CD8-positive, alpha-beta memory T cell (primary cell): ENCODE results near the gene SELL. TPM values are rescaled to one million over a fixed set of nuclear protein-coding genes. Genes with fewer than 3 reads are reported as not detected.
"Not testable (repeated sequence)": the region's sequence is repeated elsewhere in the genome, so short reads cannot be mapped to it uniquely, and the experiment has no call there.

Experiments used
- CTCF ChIA-PET: fragments of 350-600 bp; sonication (Branson Sonifier 250); formaldehyde crosslinking; loops from one replicate; lab custom pipeline; 2021; ENCODE audit warnings: antibody characterized with exemption; lab: Charles Lee
- POLR2A ChIA-PET: fragments of 350-600 bp; sonication (Branson Sonifier 250); formaldehyde crosslinking; loops from one replicate; lab custom pipeline; 2021; ENCODE audit warnings: antibody characterized with exemption; lab: Charles Lee
- DNase-seq, 5 donors: peaks; one replicate each; pipeline versions ENCODE4 v3.0.0 to v3.0.0-alpha.2; 2020 to 2022; ENCODE audit warnings: mixed read lengths in 1 of 5
- H3K27ac ChIP-seq: one replicate; pipeline ENCODE4 v1.7.0; 2013; ENCODE audit warnings: low read depth, mild to moderate bottlenecking, low read length, moderate library complexity
- H3K27me3 ChIP-seq: 2 replicates; pipeline ENCODE4 v1.7.0; 2013; ENCODE audit warnings: low read length, mild to moderate bottlenecking; ENCODE audit not compliant: insufficient read depth, poor library complexity, severe bottlenecking
- H3K36me3 ChIP-seq: 2 replicates; pipeline ENCODE4 v1.7.0; 2013; ENCODE audit warnings: mild to moderate bottlenecking, low read length, moderate library complexity; ENCODE audit not compliant: insufficient read depth
- H3K4me1 ChIP-seq: 2 replicates; pipeline ENCODE4 v1.7.0; 2013; ENCODE audit warnings: mild to moderate bottlenecking, low read length, moderate library complexity; ENCODE audit not compliant: insufficient read depth
- H3K4me3 ChIP-seq: 2 replicates; pipeline ENCODE4 v1.7.0; 2013; ENCODE audit warnings: mild to moderate bottlenecking, low read length
- H3K9me3 ChIP-seq: 2 replicates; pipeline ENCODE4 v1.7.0; 2013; ENCODE audit warnings: mild to moderate bottlenecking, low read length
- H3K27ac Mint-ChIP-seq, 8 donors: one replicate each; pipeline ENCODE4 v1.8.0; 2020 to 2021; ENCODE audit warnings: mixed read lengths in 8 of 8, mild to moderate bottlenecking in 6 of 8, inconsistent platforms in 3 of 8, moderate library complexity in 3 of 8
- H3K27me3 Mint-ChIP-seq, 2 donors: one replicate each; pipeline ENCODE4 v1.8.0; 2020 to 2021; ENCODE audit warnings: mixed read lengths in 2 of 2, mild to moderate bottlenecking in 1 of 2, moderate library complexity in 1 of 2
- H3K36me3 Mint-ChIP-seq, 3 donors: one replicate each; pipeline ENCODE4 v1.8.0; 2020 to 2021; ENCODE audit warnings: mixed read lengths in 3 of 3, inconsistent platforms in 1 of 3, mild to moderate bottlenecking in 1 of 3
- H3K4me1 Mint-ChIP-seq, 3 donors: one replicate each; pipeline ENCODE4 v1.8.0; 2020 to 2021; ENCODE audit warnings: mixed read lengths in 3 of 3, inconsistent platforms in 1 of 3, mild to moderate bottlenecking in 1 of 3
- H3K4me3 Mint-ChIP-seq, 7 donors: one replicate each; pipeline ENCODE4 v1.8.0; 2020 to 2021; ENCODE audit warnings: mixed read lengths in 7 of 7, mild to moderate bottlenecking in 6 of 7, moderate library complexity in 4 of 7, inconsistent platforms in 2 of 7
- H3K9me3 Mint-ChIP-seq, 5 donors: one replicate each; pipeline ENCODE4 v1.8.0; 2020 to 2022; ENCODE audit warnings: mixed read lengths in 5 of 5, mild to moderate bottlenecking in 3 of 5, moderate library complexity in 2 of 5, inconsistent platforms in 1 of 5
- polyA plus RNA-seq: library from polyadenylated mRNA; unstranded; fragments of 300-500 nt; fragmentation: Illumina TruSeq; gene quantifications from one replicate; pipeline ENCODE4 v1.2.3, GENCODE V29; 2021
- total RNA-seq, 2 experiments: library from RNA; stranded (reverse); gene quantifications; one replicate each; pipeline ENCODE4 v1.2.3, GENCODE V29; 2021

SELL gene
- total and polyA plus RNA-seq, 3 experiments from 2014 or later, result 48.2 to 871 (median 48.5) TPM

DNA sequence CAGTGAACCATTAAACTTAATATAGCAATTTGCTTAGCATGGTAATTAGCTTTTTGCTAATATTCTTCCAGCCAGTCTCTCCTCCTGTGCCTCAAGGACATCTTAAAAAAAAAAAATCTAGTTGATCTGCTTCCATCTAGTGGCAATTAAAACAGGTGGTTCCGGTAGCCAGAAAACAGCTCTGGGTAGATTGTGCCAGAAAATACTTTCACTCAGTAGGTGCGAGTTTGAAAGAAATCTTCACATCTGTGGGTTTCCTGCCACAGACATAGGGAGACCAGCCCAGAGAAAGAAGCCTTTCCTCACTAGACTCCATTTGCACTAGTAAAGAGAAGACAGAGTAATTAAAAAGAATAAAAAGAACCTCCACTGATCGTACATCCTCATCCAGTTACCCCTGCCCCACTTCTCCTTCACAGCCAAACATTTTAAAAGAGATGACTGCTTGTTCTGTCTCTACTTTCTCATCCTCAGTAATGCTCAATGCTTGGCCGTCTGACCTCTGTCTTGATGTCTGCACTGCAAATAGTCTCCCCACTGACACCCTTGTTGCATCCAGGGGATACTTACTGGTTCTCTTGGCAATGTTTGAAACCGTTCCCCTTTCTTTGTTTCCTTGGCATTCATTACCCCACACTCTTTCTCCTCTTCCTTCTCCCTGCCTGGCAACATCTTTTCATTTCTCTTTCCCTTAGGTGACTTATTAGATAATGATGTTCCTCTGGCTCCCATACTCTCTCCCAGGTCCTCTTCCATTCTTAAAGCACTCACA, 16.9 kb downstream of the SELL start:
- POLR2A ChIA-PET, result interaction anchor here (0.6 to 2.4 kb wide), 3 partner anchors 89 to 107 kb away, joined by 3 to 9 read pairs (median 8); no protein-coding TSS in a partner anchor
- H3K27ac Mint-ChIP-seq, result peak overlapping the region; percentile 69 to 98 (median 86)
- Histone ChIP-seq H3K9me3 (no peaks in the 10 kb centered on the region), H3K4me1 (peaks cover 99% of the 10 kb centered on the region), H3K27me3 (no peaks in the 10 kb centered on the region), H3K4me3 (peak overlapping the region; percentile 33), H3K36me3 (peaks cover 23% of the 10 kb centered on the region), H3K27ac (no peak overlapping the region)
- H3K4me1 Mint-ChIP-seq, result peaks cover 72 to 92% (median 73%) of the 10 kb centered on the region in 3 donors
- H3K27me3 Mint-ChIP-seq, result no peaks in the 10 kb centered on the region
- no peaks in the 10 kb centered on the region for H3K9me3 Mint-ChIP-seq
- H3K4me3 Mint-ChIP-seq, result peak overlapping the region; percentile 53 to 76 (median 69)
- CTCF ChIA-PET, result interaction anchor here (0.7 to 4.7 kb wide), 11 partner anchors 8 to 143 kb away, joined by 3 to 42 read pairs (median 5); partner anchors contain the start of gene F5
- DNase-seq, result peak in 4 of 5 donors; percentile 16 to 78 (median 70)
- peaks cover under 1 to 33% (median 29%) of the 10 kb centered on the region in 3 donors for H3K36me3 Mint-ChIP-seq

DNA sequence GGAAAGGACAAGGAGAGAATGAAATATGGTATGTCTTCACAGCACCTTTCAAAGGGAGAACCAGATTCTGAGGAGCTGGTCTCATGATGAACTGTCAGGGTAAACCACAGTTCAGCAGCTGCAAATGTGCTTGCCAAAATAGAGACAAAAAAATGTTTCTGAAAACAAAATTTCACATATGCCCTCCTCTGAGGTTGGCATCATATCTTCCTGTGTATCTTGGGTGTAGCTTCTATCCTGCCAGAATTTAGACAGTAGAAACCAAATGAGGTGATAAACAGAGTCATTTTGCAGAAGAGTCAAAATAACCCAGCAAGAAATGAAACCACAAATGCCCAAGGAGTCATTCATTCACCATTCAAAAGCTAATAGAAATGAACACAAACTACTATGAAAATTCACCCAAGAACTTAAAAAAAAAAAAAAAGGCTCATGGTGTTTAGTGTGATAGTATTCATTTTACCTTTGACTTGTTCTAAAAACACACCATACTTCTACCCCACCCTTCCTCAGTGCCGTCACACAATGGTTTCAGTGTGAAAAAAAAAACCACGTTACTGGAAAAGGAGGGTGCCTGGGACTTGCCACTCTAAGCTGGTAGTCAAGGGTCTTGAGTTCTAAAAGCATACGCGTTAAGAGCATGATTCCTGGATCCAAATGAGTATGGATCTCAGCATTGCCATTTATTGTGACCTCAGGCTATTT, 18.5 kb downstream of the SELL start:
- no peak overlapping the region for H3K27ac ChIP-seq
- H3K27me3 ChIP-seq, result no peaks in the 10 kb centered on the region
- peak overlapping the region; percentile 53 to 76 (median 69) for H3K4me3 Mint-ChIP-seq
- H3K27me3 Mint-ChIP-seq, result no peaks in the 10 kb centered on the region
- peaks cover 20% of the 10 kb centered on the region for H3K36me3 ChIP-seq
- H3K4me3 ChIP-seq, result peak overlapping the region; percentile 33
- no peaks in the 10 kb centered on the region for H3K9me3 Mint-ChIP-seq
- ChIA-PET CTCF (interaction anchor here (0.9 to 2.7 kb wide), 12 partner anchors 9 to 106 kb away, joined by 3 to 24 read pairs (median 6); partner anchors contain the start of gene F5), POLR2A (interaction anchor here (0.7 to 2.4 kb wide), 11 partner anchors 12 to 1251 kb away, joined by 3 to 9 read pairs (median 4); no protein-coding TSS in a partner anchor)
- H3K9me3 ChIP-seq, result no peaks in the 10 kb centered on the region
- peak overlapping the region; percentile 83 to 98 (median 86) for H3K27ac Mint-ChIP-seq
- peaks cover 56 to 88% (median 57%) of the 10 kb centered on the region in 3 donors for H3K4me1 Mint-ChIP-seq
- H3K4me1 ChIP-seq, result peaks cover 99% of the 10 kb centered on the region
- DNase-seq, result peak in 3 of 5 donors; percentile 60 to 85 (median 83)
- H3K36me3 Mint-ChIP-seq, result peaks cover 0 to 30% (median 24%) of the 10 kb centered on the region in 3 donors

GRCh38 chr1:169690489-169690888, 20.9 kb downstream of the SELL start:
- peaks cover 14% of the 10 kb centered on the region for H3K36me3 ChIP-seq
- H3K4me3 Mint-ChIP-seq, result peak overlapping the region in 6 of 7 donors; percentile 19 to 71 (median 48)
- peaks cover 0 to 23% (median 15%) of the 10 kb centered on the region in 3 donors for H3K36me3 Mint-ChIP-seq
- H3K4me1 ChIP-seq, result peaks cover 97% of the 10 kb centered on the region
- peaks cover 33 to 67% (median 34%) of the 10 kb centered on the region in 3 donors for H3K4me1 Mint-ChIP-seq
- no peak overlapping the region for H3K4me3 ChIP-seq
- H3K27ac Mint-ChIP-seq, result peak overlapping the region; percentile 64 to 94 (median 85)
- no peak overlapping the region for H3K27ac ChIP-seq
- no peaks in the 10 kb centered on the region for H3K9me3 ChIP-seq
- DNase-seq, result no peak
- H3K27me3 Mint-ChIP-seq, result no peaks in the 10 kb centered on the region
- CTCF ChIA-PET, result interaction anchor here (0.8 to 1.4 kb wide), 2 partner anchors 21 to 89 kb away, joined by 3 read pairs; no protein-coding TSS in a partner anchor
- H3K9me3 Mint-ChIP-seq, result no peaks in the 10 kb centered on the region
- POLR2A ChIA-PET, result no interaction called here
- H3K27me3 ChIP-seq, result no peaks in the 10 kb centered on the region

DNA sequence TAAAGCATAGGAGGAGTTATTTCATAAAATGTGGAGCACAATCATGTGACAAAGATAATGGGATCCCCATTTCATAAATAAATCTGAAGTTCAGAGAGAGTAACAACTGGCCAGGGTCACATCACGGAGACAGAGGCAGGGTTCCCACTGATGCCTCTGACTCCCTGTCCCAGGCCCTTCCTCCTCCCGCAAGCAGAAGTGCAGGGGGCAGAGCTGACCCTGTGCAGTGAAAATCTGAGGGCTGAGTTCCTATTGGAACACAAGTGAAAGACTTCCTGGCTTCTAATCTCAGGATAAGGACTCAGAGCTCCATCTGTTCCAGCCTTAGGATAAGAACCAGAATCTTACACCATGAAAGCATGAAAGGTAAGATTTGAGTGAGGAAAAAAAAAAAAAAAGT, 22.0 kb downstream of the SELL start:
- Histone ChIP-seq H3K4me1 (peaks cover 95% of the 10 kb centered on the region), H3K27ac (no peak overlapping the region), H3K9me3 (no peaks in the 10 kb centered on the region), H3K27me3 (no peaks in the 10 kb centered on the region), H3K4me3 (no peak overlapping the region), H3K36me3 (peaks cover 14% of the 10 kb centered on the region)
- DNase-seq, result no peak
- ChIA-PET POLR2A (no interaction called here), CTCF (interaction anchor here (1.4 kb wide), 1 partner anchor 88 kb away, joined by 3 read pairs; no protein-coding TSS in a partner anchor)
- peak overlapping the region in 4 of 7 donors; percentile 13 to 61 (median 29) for H3K4me3 Mint-ChIP-seq
- H3K9me3 Mint-ChIP-seq, result no peaks in the 10 kb centered on the region
- H3K36me3 Mint-ChIP-seq, result peaks cover 0 to 17% (median 13%) of the 10 kb centered on the region in 3 donors
- no peaks in the 10 kb centered on the region for H3K27me3 Mint-ChIP-seq
- H3K27ac Mint-ChIP-seq, result peak overlapping the region in 7 of 8 donors; percentile 54 to 94 (median 78)
- H3K4me1 Mint-ChIP-seq, result peaks cover 22 to 56% (median 23%) of the 10 kb centered on the region in 3 donors

DNA sequence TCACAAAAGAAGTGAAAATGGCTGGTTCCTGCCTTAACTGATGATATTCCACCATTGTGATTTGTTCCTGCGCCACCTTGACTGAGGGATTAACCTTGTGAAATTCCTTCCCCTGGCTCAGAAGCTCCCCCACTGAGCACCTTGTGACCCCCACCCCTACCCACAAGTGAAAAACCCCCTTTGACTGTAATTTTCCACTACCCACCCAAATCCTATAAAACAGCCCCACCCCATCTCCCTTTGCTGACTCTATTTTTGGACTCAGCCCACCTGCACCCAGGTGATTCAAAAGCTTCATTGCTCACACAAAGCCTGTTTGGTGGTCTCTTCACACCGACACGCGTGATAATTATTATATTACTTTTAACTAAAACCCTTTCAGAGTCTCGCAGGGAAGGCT, 23.0 kb downstream of the SELL start:
- peaks cover 86% of the 10 kb centered on the region for H3K4me1 ChIP-seq
- H3K9me3 ChIP-seq, CTCF ChIA-PET, H3K27me3 Mint-ChIP-seq, H3K27me3 ChIP-seq, H3K9me3 Mint-ChIP-seq, POLR2A ChIA-PET, DNase-seq, H3K27ac ChIP-seq, H3K4me3 ChIP-seq: not testable (repeated sequence)
- H3K36me3 Mint-ChIP-seq, result peaks cover under 1 to 17% (median 13%) of the 10 kb centered on the region in 3 donors
- H3K27ac Mint-ChIP-seq, result peak overlapping the region in 3 of 8 donors; percentile 21 to 81 (median 79)
- peak overlapping the region in 2 of 7 donors; percentile 20 to 71 for H3K4me3 Mint-ChIP-seq
- H3K4me1 Mint-ChIP-seq, result peaks cover 12 to 46% (median 13%) of the 10 kb centered on the region in 3 donors
- H3K36me3 ChIP-seq, result peaks cover 14% of the 10 kb centered on the region

DNA sequence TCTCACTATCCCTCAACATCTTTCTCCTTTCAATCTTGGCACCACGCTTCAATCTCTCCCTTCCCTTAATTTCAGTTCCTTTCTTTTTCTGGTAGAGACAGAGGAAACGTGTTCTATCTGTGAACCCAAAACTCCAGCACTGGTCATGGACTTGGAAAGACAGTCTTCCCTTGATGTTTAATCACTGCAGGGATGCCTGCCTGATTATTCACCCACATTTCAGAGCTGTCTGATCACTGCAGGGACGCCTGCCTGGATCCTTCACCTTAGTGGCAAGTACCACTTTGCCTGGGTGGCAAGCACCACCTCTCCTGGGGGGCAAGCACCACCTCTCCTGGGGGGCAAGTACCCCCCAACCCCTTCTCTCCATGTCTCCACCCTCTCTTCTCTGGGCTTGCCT, 27.8 kb downstream of the SELL start:
- Mint-ChIP-seq H3K4me1 (peaks cover 34 to 36% (median 34%) of the 10 kb centered on the region in 3 donors), H3K27me3 (peaks cover 0 to 2% of the 10 kb centered on the region in 2 donors), H3K9me3 (no peaks in the 10 kb centered on the region), H3K27ac (peak overlapping the region in 2 of 8 donors; percentile 62 to 77), H3K36me3 (peaks cover 0 to 3% (median 0%) of the 10 kb centered on the region in 3 donors), H3K4me3 (no peak overlapping the region)
- ChIA-PET CTCF (no interaction called here), POLR2A (no interaction called here)
- DNase-seq, result no peak
- Histone ChIP-seq H3K27ac (no peak overlapping the region), H3K9me3 (no peaks in the 10 kb centered on the region), H3K4me1 (peaks cover 73% of the 10 kb centered on the region), H3K27me3 (no peaks in the 10 kb centered on the region), H3K36me3 (no peaks in the 10 kb centered on the region), H3K4me3 (no peak overlapping the region)

DNA sequence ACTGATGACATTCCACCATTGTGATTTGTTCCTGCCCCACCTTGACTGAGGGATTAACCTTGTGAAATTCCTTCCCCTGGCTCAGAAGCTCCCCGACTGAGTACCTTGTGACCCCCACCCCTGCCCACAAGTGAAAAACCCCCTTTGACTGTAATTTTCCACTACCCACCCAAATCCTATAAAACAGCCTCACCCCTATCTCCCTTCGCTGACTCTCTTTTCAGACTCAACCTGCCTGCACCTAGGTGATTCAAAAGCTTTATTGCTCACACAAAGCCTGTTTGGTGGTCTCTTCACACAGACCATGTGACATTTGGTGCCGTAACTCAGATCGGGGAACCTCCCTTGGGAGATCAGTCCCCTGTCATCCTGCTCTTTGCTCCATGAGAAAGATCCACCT, 28.3 kb downstream of the SELL start:
- H3K4me1 ChIP-seq, result peaks cover 68% of the 10 kb centered on the region
- Mint-ChIP-seq H3K27ac (peak overlapping the region in 2 of 8 donors; percentile 62 to 77), H3K4me1 (peaks cover 30 to 39% (median 34%) of the 10 kb centered on the region in 3 donors)
- H3K4me3 ChIP-seq, H3K4me3 Mint-ChIP-seq, CTCF ChIA-PET, POLR2A ChIA-PET, H3K27ac ChIP-seq, H3K27me3 Mint-ChIP-seq, H3K27me3 ChIP-seq, H3K36me3 ChIP-seq, H3K9me3 Mint-ChIP-seq, DNase-seq, H3K9me3 ChIP-seq, H3K36me3 Mint-ChIP-seq: not testable (repeated sequence)
